ENCODE results near the gene NLRC3.

DNA sequence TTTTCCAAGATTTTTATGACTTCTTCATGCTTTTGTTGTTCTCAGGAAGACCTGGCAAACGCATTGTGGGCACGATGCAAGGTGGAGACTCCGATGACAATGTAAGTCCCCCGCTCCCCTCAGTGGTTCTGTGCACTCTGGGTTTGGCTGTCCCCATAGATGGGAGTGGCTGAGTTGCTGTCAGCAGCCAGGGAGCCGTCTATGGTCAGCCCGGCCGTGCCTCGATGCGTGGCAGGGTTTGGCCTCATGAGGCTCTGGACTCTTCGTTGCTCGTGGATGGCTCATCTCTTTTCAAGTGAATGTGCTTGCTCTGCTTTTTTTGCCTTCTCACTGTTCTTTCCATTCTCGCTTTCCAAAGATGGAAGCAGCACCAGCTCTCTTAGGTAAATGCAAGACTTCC, 44.5 kb downstream of the NLRC3 start:
- no peak for TF ChIP-seq POLR2A (IDR thresholded peaks at IDR 0.05; ENCODE audit: low read length)
- no peak for TF ChIP-seq GATA1 (IDR thresholded peaks at IDR 0.05; ENCODE audit: low read depth, low read length)

All from erythroblast (primary cell).